Breast epithelium (tissue), 3 donors: ENCODE measurements around the gene SGTB.

Source experiments
- POLR2A ChIP-seq: fragments of 450-650 bp; IDR thresholded peaks from one replicate; pipeline ENCODE4 v1.6.1; 2016; ENCODE audit warnings: antibody characterized with exemption, mild to moderate bottlenecking, moderate library complexity
- TF ChIP-seq, protein P1 (sequence below), 3 donors: fragments of 450-650 bp; IDR thresholded peaks; one replicate each; pipeline ENCODE4 v1.5.1; 2016 to 2017; ENCODE audit warnings: antibody characterized with exemption in 3 of 3, mild to moderate bottlenecking in 3 of 3, moderate library complexity in 3 of 3

DNA sequence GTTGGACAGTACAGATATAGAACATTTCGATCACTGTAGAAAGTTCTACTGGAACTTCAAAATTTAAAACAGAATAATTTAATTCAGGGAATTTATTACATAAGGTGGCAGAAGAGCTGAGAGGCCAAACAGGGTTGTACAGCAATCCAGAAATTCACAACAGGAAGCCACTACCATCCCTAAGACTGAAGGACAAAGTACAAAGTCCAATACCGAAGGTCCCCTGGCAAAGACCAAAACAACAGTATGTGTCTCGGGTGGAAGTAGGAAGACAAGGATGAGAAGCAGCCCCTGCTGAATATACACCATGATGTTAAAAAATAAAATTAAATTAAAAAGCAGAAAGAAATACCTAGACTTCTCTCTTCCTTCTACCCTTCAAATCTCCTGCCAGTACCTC is 19.9 kb downstream of the SGTB start:
- TF ChIP-seq, protein P1, sequence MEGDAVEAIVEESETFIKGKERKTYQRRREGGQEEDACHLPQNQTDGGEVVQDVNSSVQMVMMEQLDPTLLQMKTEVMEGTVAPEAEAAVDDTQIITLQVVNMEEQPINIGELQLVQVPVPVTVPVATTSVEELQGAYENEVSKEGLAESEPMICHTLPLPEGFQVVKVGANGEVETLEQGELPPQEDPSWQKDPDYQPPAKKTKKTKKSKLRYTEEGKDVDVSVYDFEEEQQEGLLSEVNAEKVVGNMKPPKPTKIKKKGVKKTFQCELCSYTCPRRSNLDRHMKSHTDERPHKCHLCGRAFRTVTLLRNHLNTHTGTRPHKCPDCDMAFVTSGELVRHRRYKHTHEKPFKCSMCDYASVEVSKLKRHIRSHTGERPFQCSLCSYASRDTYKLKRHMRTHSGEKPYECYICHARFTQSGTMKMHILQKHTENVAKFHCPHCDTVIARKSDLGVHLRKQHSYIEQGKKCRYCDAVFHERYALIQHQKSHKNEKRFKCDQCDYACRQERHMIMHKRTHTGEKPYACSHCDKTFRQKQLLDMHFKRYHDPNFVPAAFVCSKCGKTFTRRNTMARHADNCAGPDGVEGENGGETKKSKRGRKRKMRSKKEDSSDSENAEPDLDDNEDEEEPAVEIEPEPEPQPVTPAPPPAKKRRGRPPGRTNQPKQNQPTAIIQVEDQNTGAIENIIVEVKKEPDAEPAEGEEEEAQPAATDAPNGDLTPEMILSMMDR (IDR thresholded peaks at IDR 0.05): no peak
- TF ChIP-seq POLR2A: no peak
